ENCODE measurements around the gene MTHFD1L.
"Not testable (repeated sequence)": the region's sequence is repeated elsewhere in the genome, so short reads cannot be mapped to it uniquely, and the experiment has no call there.

The MTHFD1L gene

GRCh38 chr6:151073701-151074100 is 208.2 kb downstream of the MTHFD1L start:
- DNase-seq = no peak

DNA sequence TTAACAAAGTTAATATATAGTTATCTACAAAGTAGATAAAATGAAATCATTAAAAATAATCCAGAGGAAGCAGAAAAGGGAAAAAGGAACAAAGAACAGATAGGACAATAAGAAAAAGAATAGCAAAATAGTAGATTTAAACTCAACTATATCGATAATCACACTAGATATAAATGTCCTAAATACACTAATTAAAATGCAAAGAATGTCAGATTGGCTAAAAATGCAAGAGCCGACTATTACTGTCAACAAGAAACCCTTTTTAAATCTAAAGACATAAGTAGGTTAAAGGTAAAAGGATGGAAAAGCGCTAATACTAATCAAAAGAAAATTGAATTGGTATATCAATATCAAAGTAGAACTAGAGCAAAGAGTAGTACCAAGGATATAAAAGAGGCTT is 209.5 kb downstream of the MTHFD1L start:
- DNase-seq = no peak

- no peak for DNase-seq
Measured at GRCh38 chr6:151075527-151075926, 210.0 kb downstream of the MTHFD1L start.

DNA sequence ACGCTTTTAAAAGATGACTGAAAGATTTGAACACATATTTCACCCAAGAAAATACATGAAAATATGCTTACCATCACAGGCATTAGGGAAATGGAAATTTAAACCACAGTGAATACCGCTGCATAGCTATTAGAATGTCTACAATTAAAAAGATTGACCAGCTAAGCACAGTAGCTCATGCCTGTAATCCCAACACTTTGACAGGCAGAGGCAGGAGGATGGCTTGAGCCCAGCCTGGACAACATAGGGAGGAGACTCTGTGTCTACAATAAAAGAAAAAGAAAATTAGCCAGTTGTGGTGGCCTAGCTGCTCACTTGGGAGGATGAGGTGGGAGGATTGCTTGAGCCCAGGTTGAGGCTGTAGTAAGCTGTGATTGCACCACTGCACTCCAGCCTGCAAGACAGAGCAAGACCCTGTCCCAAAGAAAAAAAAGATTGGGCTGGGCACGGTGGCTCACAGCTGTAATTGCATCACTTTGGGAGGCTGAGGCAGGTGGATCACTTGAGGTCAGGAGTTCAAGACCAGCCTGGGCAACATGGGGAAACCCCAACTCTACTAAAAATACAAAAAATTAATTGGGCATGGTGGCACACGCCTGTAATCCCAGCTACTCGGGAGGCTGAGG is 210.5 kb downstream of the MTHFD1L start:
- DNase-seq = no peak

GRCh38 chr6:151078655-151079054 is 213.2 kb downstream of the MTHFD1L start:
- no peak for DNase-seq

GRCh38 chr6:151081656-151082055 is 216.2 kb downstream of the MTHFD1L start:
- DNase-seq = no peak

GRCh38 chr6:151082079-151082478 is 216.6 kb downstream of the MTHFD1L start:
- DNase-seq = no peak

DNA sequence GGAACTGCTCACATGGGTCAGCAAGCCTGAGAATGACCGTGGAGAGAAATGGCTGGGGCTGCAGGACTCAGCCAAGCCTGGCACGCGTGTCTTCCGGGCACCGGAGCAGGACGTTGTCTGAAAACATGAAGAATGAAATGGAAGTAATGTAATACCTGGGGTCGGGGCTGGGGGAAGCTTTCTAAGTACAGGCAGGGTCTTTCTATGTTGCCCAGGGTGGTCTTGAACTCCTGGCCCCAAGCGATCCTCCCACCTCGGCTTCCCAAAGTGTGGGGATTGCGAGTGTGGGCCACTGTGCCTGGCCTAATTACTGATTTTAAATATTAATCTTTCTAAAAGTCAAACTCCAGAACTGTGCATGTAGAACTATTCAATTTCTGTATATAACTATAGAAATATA is 218.8 kb downstream of the MTHFD1L start:
- DNase-seq = no peak

DNA sequence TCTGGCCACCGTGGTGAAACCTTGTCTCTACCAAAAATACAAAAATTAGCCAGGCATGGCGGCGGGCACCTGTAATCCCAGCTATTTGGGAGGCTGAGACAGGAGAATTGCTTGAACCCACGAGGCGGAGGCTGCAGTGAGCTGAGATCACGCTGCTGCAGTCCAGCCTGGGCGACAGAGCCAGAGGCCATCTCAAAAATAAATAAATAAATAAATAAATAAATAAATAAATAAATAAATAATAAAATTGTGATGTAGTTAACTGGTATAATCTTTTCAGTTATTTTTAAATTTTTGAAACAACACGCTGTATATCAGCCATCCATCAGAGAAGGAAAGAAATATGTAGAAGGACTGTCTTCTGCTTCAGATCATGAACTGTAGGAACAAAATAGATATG is 221.6 kb downstream of the MTHFD1L start:
- DNase-seq = not testable (repeated sequence)

GRCh38 chr6:151087861-151088598 is 222.5 kb downstream of the MTHFD1L start:
- no peak for DNase-seq

GRCh38 chr6:151088599-151088935 is 223.1 kb downstream of the MTHFD1L start:
- no peak for DNase-seq

- DNase-seq = no peak
Measured at GRCh38 chr6:151088963-151089362, 223.5 kb downstream of the MTHFD1L start.

- DNase-seq = no peak
Measured at GRCh38 chr6:151089978-151090377, 224.5 kb downstream of the MTHFD1L start.

DNA sequence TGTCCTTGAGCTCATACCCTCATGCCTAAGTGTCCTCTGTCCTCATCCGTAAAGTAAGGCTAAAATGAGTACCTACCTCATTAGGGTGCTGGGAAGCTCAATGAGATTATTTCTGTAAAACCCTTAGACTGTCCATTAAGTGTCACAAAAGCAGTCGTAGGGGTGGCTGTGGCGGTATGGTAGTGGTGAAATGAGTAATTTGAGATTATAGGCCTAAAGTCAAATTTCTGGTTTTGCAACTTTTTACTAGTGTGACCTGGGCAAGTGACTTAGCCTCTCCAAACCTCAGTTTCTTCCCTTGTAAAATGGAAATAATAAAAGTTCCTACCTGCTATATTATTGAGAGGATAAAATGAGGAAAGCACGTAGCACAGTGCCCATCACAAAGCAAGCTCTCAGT is 226.1 kb downstream of the MTHFD1L start:
- DNase-seq = no peak

DNA sequence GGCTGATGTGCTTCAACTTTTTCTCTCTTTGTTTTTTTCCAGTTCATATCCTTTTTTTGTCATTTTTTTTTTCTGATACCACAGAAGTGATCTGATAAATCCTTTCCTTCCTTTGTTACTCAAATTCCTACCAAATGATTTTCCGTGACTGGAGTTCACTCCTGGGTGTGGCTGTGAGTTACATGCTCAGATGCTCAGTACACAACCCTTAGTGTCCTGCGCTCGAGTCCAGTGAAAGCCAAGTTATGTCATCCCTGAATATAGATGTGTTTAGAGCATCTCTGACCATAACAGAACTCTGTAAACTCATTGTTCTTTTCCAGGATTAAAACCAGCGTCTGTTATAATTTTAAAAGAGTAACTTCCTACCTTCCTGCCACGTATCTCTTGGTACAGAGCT is 227.1 kb downstream of the MTHFD1L start:
- DNase-seq = no peak

DNA sequence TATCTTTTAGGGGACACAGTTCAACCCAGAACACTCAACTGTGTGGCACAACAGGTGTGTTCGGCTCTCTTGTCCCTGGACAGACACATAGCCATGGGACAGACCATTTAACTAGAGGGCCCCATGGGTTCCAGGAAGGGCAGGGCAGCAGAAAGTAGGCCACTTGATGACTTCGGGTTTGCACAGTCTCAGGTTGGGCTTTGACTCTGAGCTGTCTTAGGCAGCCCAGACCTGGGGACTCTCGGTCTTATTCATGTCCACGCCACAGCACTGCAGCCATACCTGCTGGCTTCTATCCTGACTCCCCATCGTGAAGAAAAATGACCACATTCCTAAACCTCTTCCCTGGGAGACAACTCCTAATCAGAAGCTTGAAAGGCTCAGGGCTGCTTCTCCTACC is 228.2 kb downstream of the MTHFD1L start:
- no peak for DNase-seq

DNA sequence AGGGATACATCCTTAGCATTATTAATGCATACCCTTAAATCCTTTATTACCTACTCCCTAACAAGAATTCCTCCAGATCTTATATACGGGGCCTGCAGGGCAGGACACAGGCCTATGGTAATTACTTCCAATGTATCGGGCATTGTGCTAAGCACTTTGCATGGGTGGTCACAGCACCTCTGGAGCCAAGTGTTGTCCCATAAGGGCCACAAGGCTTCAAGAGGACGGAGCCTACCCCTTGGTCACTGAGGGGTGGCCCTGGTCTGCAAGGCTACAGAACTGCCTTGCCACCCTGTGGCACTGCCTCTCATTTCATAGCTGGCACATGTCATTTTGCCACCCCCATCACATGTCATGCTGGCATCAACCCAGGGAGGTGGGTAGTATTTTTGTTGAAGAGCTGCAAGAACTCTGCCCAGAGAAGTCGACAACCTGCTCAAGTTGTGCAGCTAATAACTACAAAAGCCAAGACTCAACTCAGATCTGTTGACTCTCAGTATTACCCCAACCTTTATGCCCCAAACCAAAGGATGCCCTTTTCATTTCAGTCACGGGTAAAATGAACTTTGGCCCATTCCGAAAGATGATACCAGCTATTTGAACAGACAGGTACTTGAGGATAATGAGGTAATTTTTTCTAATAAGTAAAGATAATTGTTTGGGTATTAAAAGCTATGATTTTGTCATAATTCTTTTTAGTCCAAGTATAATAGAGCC is 230.2 kb downstream of the MTHFD1L start:
- no peak for DNase-seq

DNA sequence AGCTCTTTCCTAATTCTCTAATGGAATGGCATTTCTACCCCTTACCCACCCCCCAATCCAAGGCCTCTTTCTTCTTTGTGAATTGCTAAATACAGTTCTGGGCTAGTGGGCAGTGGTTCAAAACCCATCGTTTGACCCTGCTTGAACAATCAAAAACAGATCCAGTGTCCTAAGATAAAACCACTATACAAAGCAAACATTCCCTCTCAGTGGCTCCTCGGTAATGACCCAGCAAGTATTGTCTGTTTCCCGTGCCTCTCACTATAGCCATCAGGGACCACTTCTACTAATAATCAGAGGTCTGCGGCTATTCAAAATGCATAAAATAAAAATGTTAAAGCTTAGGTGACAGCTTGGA is 230.7 kb downstream of the MTHFD1L start:
- DNase-seq = no peak

GRCh38 chr6:151096691-151097606 is 231.4 kb downstream of the MTHFD1L start:
- no peak for DNase-seq

DNA sequence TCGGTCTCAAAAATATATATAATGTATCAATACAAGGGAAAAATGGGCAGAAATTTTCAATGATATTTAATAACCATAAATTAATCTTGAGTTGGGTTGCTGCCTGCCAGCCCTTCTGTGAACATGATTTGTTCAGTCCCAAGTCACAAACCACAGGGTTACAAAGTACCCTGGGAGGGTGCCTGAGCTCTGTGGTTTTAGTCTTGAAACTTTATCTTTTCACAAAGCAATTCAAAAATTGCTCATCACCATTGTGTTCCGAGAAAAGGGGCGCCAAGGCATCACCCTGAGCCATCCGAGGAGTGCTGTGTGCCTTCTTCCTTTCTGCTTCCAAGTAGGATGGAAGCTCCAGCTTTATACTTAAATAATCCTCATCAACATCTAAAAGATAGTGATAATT is 232.7 kb downstream of the MTHFD1L start:
- DNase-seq = no peak

DNA sequence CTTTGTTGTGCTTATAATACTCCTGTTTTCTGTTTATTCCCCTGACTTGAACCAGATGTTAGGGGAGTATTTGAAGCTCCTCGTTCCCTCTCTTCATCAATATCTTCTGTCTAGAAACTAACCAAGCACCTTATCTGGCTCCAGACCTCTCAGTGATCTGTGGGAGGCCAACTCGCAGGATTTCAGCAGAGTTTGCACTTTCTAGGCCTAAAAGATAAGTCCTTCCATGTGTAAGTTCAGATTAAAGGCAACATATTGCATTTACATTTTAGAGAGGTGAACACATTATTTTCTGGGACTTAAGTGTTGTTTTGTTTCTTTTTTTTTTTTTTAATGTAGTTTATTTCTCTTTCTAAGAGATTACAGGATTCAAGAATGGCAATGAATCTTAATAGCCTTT is 234.8 kb downstream of the MTHFD1L start:
- no peak for DNase-seq

GRCh38 chr6:151101161-151101815 is 235.8 kb downstream of the MTHFD1L start:
- no peak for DNase-seq

Data from activated CD4-positive, alpha-beta T cell treated with anti-CD3 and anti-CD28 coated beads for 4 hours (primary cell).